Right lobe of liver (tissue), 6 donors: Measurements from ENCODE around the gene TTLL4. TPM values are rescaled to one million over a fixed set of nuclear protein-coding genes. Genes with fewer than 3 reads are reported as not detected.
A peak's percentile ranks its signal among the peaks of the same experiment; 100 is the strongest.

Experiments
- ATAC-seq, 4 donors: fragments of 200-7000 bp; cut with Tn5 transposase; one replicate each; pipeline ENCODE4 v1.9.1; 2020; ENCODE audit warnings: mild to moderate bottlenecking in 4 of 4, moderate library complexity in 4 of 4
- DNase-seq, 3 donors: peaks; one replicate each; pipeline ENCODE4 v3.0.0-alpha.2; 2020
- H3K27ac ChIP-seq, 3 donors: fragments of 200-600 bp; one replicate each; pipeline ENCODE4 v1.8.0; 2022
- H3K27me3 ChIP-seq, 2 donors: fragments of 200-600 bp; one replicate each; pipeline ENCODE4 v1.8.0; 2022
- H3K36me3 ChIP-seq, 4 donors: fragments of 200-600 bp; sonication (generic) in 1 of 4; one replicate each; pipeline versions ENCODE4 v1.5.1 to v1.8.0; 2017 to 2022; ENCODE audit warnings: control low read depth in 1 of 4
- H3K4me1 ChIP-seq, 4 donors: fragments of 200-600 bp; sonication (generic) in 1 of 4; one replicate each; pipeline versions ENCODE4 v1.5.1 to v1.8.0; 2017 to 2022; ENCODE audit warnings: control low read depth in 1 of 4
- H3K4me3 ChIP-seq, 3 donors: fragments of 200-600 bp; one replicate each; pipeline ENCODE4 v1.8.0; 2022
- H3K9me3 ChIP-seq, 4 donors: fragments of 200-600 bp; sonication (generic) in 1 of 4; one replicate each; pipeline versions ENCODE4 v1.5.1 to v1.8.0; 2017 to 2022; ENCODE audit warnings: control low read depth in 1 of 4
- CTCF ChIP-seq, 4 donors: fragments of 200-600 bp in 3 of 4; fragments of 450-650 bp in 1 of 4; IDR thresholded peaks; one replicate each; pipeline versions ENCODE4 v1.5.1 to v1.8.0; 2016 to 2022; ENCODE audit warnings: antibody characterized with exemption in 4 of 4, mild to moderate bottlenecking in 2 of 4
- POLR2A ChIP-seq: fragments of 450-650 bp; IDR thresholded peaks from one replicate; pipeline ENCODE4 v1.6.1; 2017; ENCODE audit warnings: antibody characterized with exemption, mild to moderate bottlenecking
- WGBS: methylation state at CpG from one replicate; pipeline ENCODE4 v1.1.6; 2018; ENCODE audit warnings: low coverage, low lambda C conversion rate; ENCODE audit not compliant: insufficient coverage; ENCODE audit errors: missing lambda C conversion rate; 5-methylcytosine and 5-hydroxymethylcytosine counted together
- intact Hi-C, 2 donors: fragments of 100-400 bp; cut with DNase I; formaldehyde crosslinking; loops; one replicate each; pipeline versions ENCODE4 v1.11.2 to v1.14.1; 2022
- total RNA-seq, 6 experiments: library from RNA; depleted of rRNA in 2 of 6; stranded (reverse); fragments of >200 nt in 2 of 6; fragmentation: NEBNext Ultra II Directional in 3 of 6; extraction: Animal tissue kit (Norgen Biotek cat#: 25700) in 3 of 6; gene quantifications; one replicate each; pipeline versions ENCODE4 v1.1.0 to v1.2.4, GENCODE V29; 2016 to 2023
- donor health status: DM: no; HTN: yes; CAD: no.
- donor health status: DM: no; HTN: no; CAD: no.
- donor health status: DM: no; HTN: no; CAD: no.
- donor health status: DM: no; HTN: yes; CAD: no.
- donor health status: DM: no; HTN: yes; CAD: no.

Gene TTLL4
- total RNA-seq, 6 experiments from 2014 or later, result 8.2 to 14.8 (median 11.6) TPM

- DNase-seq, result no peak
- H3K36me3 ChIP-seq, result peaks cover 0 to 6% (median 0%) of the 10 kb centered on the region in 4 donors
- no peaks in the 10 kb centered on the region for H3K9me3 ChIP-seq
- peaks cover 0 to 8% (median 0%) of the 10 kb centered on the region in 4 donors for H3K4me1 ChIP-seq
- no peaks in the 10 kb centered on the region for H3K27me3 ChIP-seq
- intact Hi-C loops, result loop anchor here in 1 of 2 donors (10.0 kb wide), 1 partner anchor 121 kb away; the partner anchor contains the start of gene PRKAG3
- no peak for TF ChIP-seq CTCF (IDR thresholded peaks at IDR 0.05)
- TF ChIP-seq POLR2A, result no peak
- no peak overlapping the region for H3K4me3 ChIP-seq
- WGBS, result 94% methylated on average over 2 of the region's 2 CpGs
- no peak for ATAC-seq
- no peak overlapping the region for H3K27ac ChIP-seq
These were observed 3.3 kb downstream of the TTLL4 start for GRCh38 chr2:218713922-218714321.

- Histone ChIP-seq H3K36me3 (peaks cover 0 to 6% (median 0%) of the 10 kb centered on the region in 4 donors), H3K27ac (no peak overlapping the region), H3K4me3 (no peak overlapping the region), H3K27me3 (no peaks in the 10 kb centered on the region), H3K4me1 (peaks cover 0 to 8% (median under 1%) of the 10 kb centered on the region in 4 donors), H3K9me3 (no peaks in the 10 kb centered on the region)
- no peak for DNase-seq
- intact Hi-C loops, result loop anchor here in 1 of 2 donors (10.0 kb wide), 1 partner anchor 119 kb away; the partner anchor contains the start of gene PRKAG3
- WGBS, result 84% methylated on average over 4 of the region's 4 CpGs
- TF ChIP-seq POLR2A, result no peak
- no peak for TF ChIP-seq CTCF (IDR thresholded peaks at IDR 0.05)
- no peak for ATAC-seq
These were observed 5.4 kb downstream of the TTLL4 start for GRCh38 chr2:218716070-218716469.

GRCh38 chr2:218717262-218717661 is 6.6 kb downstream of the TTLL4 start:
- ATAC-seq (peak in 1 of 4 donors; percentile 71), DNase-seq (no peak)
- WGBS, result 76% methylated on average over 3 of the region's 3 CpGs
- Histone ChIP-seq H3K4me3 (no peak overlapping the region), H3K36me3 (peaks cover 0 to 6% (median 0%) of the 10 kb centered on the region in 4 donors), H3K4me1 (peaks cover 0 to 8% (median 0%) of the 10 kb centered on the region in 4 donors), H3K27ac (no peak overlapping the region), H3K9me3 (no peaks in the 10 kb centered on the region), H3K27me3 (no peaks in the 10 kb centered on the region)
- no peak for TF ChIP-seq POLR2A
- TF ChIP-seq CTCF (IDR thresholded peaks at IDR 0.05), result no peak
- intact Hi-C loops, result loop anchor here in 1 of 2 donors (10.0 kb wide), 1 partner anchor 118 kb away; the partner anchor contains the start of gene PRKAG3

GRCh38 chr2:218718058-218718457 is 7.4 kb downstream of the TTLL4 start:
- no peak overlapping the region for H3K27ac ChIP-seq
- no peak overlapping the region for H3K4me3 ChIP-seq
- no peaks in the 10 kb centered on the region for H3K27me3 ChIP-seq
- ATAC-seq (no peak), DNase-seq (no peak)
- TF ChIP-seq POLR2A (no peak), CTCF (IDR thresholded peaks at IDR 0.05) (no peak)
- no peaks in the 10 kb centered on the region for H3K9me3 ChIP-seq
- H3K36me3 ChIP-seq, result peaks cover 0 to 6% (median 0%) of the 10 kb centered on the region in 4 donors
- H3K4me1 ChIP-seq, result peaks cover 0 to 8% (median 0%) of the 10 kb centered on the region in 4 donors
- WGBS, result 87% methylated on average over 4 of the region's 7 CpGs
- intact Hi-C loops, result loop anchor here in 1 of 2 donors (10.0 kb wide), 1 partner anchor 117 kb away; the partner anchor contains the start of gene PRKAG3
